DOHH2 (cell line): ENCODE data around the gene TSEN2.

Source experiments
- CTCF ChIP-seq: fragments of 200-600 bp; sonication (generic); IDR thresholded peaks from one replicate; pipeline ENCODE4 v1.5.1; 2014; ENCODE audit warnings: antibody characterized with exemption, mild to moderate bottlenecking, low read depth, low read length; ENCODE audit not compliant: poor library complexity, severe bottlenecking
- EZH2phosphoT487 ChIP-seq: fragments of 200-600 bp; sonication (generic); IDR thresholded peaks from 2 replicates; pipeline ENCODE4 v1.6.1; 2017; ENCODE audit warnings: borderline replicate concordance, mild to moderate bottlenecking, antibody characterized with exemption, low read length, moderate library complexity, mixed read lengths

GRCh38 chr3:12483410-12483809 lies 870 bp upstream of the TSEN2 start:
- TF ChIP-seq CTCF (no peak), EZH2phosphoT487 (no peak)
